Keratinocyte (primary cell): ENCODE data around the gene VPS26A. TPM values are rescaled to one million over a fixed set of nuclear protein-coding genes. Genes with fewer than 3 reads are reported as not detected.

Source experiments
- DNase-seq: peaks from one replicate; pipeline ENCODE4 v3.0.0-alpha.2; 2011; ENCODE audit warnings: low read depth, missing footprints, low spot score
- FAIRE-seq: peaks from 2 replicates; lab custom pipeline; 2011; peaks lifted over from hg19 to GRCh38; lab: Jason Lieb, UNC
- H2AFZ ChIP-seq: 2 replicates; pipeline ENCODE4 v1.6.0; 2012; ENCODE audit warnings: low read length, control low read depth, inconsistent platforms; ENCODE audit not compliant: control insufficient read depth
- H3K27ac ChIP-seq: 2 replicates; pipeline ENCODE4 v1.5.1; 2011; ENCODE audit warnings: low read length; ENCODE audit not compliant: control insufficient read depth, insufficient read depth
- H3K27me3 ChIP-seq: 3 replicates; pipeline ENCODE4 v1.6.0; 2011; ENCODE audit warnings: low read length; ENCODE audit not compliant: control insufficient read depth, insufficient read depth; ENCODE audit errors: extremely low read depth
- H3K36me3 ChIP-seq, 2 experiments: 2 replicates in 1 of 2; 3 replicates in 1 of 2; pipeline ENCODE4 v1.5.1; 2011; ENCODE audit warnings: low read length in 2 of 2, mild to moderate bottlenecking in 1 of 2; ENCODE audit not compliant: control insufficient read depth in 2 of 2, insufficient read depth in 2 of 2; ENCODE audit errors: extremely low read depth in 1 of 2
- H3K4me1 ChIP-seq: 3 replicates; pipeline ENCODE4 v1.5.1; 2011; ENCODE audit warnings: low read length; ENCODE audit not compliant: control insufficient read depth, insufficient read depth; ENCODE audit errors: extremely low read depth
- H3K4me2 ChIP-seq: 3 replicates; pipeline ENCODE4 v1.6.0; 2011; ENCODE audit warnings: low read depth, low read length; ENCODE audit not compliant: control insufficient read depth, insufficient read depth; ENCODE audit errors: extremely low read depth
- H3K4me3 ChIP-seq, 3 experiments: fragments of 200-600 bp in 1 of 3; sonication (generic) in 1 of 3; 2 replicates in 2 of 3; 3 replicates in 1 of 3; pipeline ENCODE4 v1.5.1; 2011 to 2016; ENCODE audit warnings: low read length in 3 of 3, mild to moderate bottlenecking in 3 of 3, control low read depth in 2 of 3, inconsistent platforms in 1 of 3, low read depth in 1 of 3, mixed read lengths in 1 of 3, mixed run types in 1 of 3, moderate library complexity in 1 of 3; ENCODE audit not compliant: control insufficient read depth in 2 of 3, insufficient read depth in 2 of 3; ENCODE audit errors: extremely low read depth in 1 of 3
- H3K79me2 ChIP-seq: 2 replicates; pipeline ENCODE4 v1.6.0; 2012; ENCODE audit warnings: low read length; ENCODE audit not compliant: control insufficient read depth, insufficient read depth
- H3K9ac ChIP-seq: 3 replicates; pipeline ENCODE4 v1.6.0; 2011; ENCODE audit warnings: low read length; ENCODE audit not compliant: control insufficient read depth, insufficient read depth; ENCODE audit errors: extremely low read depth
- H3K9me1 ChIP-seq: 3 replicates; pipeline ENCODE4 v1.6.0; 2011; ENCODE audit warnings: low read length; ENCODE audit not compliant: control insufficient read depth, insufficient read depth; ENCODE audit errors: extremely low read depth
- H3K9me3 ChIP-seq: 2 replicates; pipeline ENCODE4 v1.5.1; 2012; ENCODE audit warnings: low read depth, low read length; ENCODE audit not compliant: control insufficient read depth
- H4K20me1 ChIP-seq: 3 replicates; pipeline ENCODE4 v1.6.0; 2011; ENCODE audit warnings: low read length; ENCODE audit not compliant: control insufficient read depth, insufficient read depth; ENCODE audit errors: extremely low read depth
- EZH2 ChIP-seq: IDR thresholded peaks from one replicate; pipeline ENCODE4 v1.6.1; 2012; ENCODE audit warnings: inconsistent platforms, mild to moderate bottlenecking, low read length, moderate library complexity
- dilution Hi-C: fragments of 300-500 bp; cut with MboI; formaldehyde crosslinking; loops from one replicate; pipeline ENCODE4 v1.7.0; 2020; ENCODE audit warnings: low sequenced_read_pairs; ENCODE audit not compliant: extremely low pct_ligation_motif_present
- polyA plus RNA-seq, 5 experiments: library from polyadenylated mRNA; depleted of rRNA in 3 of 5; stranded (reverse) in 3 of 5; stranded (forward) in 1 of 5; unstranded in 1 of 5; fragments of >200 nt; gene quantifications; 1 replicate in 1 of 5; 2 replicates in 3 of 5; 3 replicates in 1 of 5; pipeline versions ENCODE4 v1.2.1 to v1.2.3, GENCODE V29; 2011 to 2012; ENCODE audit warnings: missing spikeins in 2 of 5, low read depth in 1 of 5, low replicate concordance in 1 of 5
- TF ChIP-seq, protein P1 (sequence below), 3 experiments: IDR thresholded peaks in 1 of 3; conservative IDR thresholded peaks in 1 of 3; optimal IDR thresholded peaks in 1 of 3; 2 replicates in 2 of 3; 3 replicates in 1 of 3; pipeline versions ENCODE3 to v1.5.1; 2011; ENCODE audit warnings: low read length in 3 of 3, mild to moderate bottlenecking in 3 of 3, moderate library complexity in 2 of 3, control low read depth in 1 of 3, inconsistent platforms in 1 of 3; ENCODE audit not compliant: insufficient read depth in 2 of 3; ENCODE audit errors: extremely low read depth in 1 of 3

Gene VPS26A
- polyA plus RNA-seq, 1 donor (not counting 4 experiments of a cell fraction or from before 2014, with no cell fraction given): 64.3 TPM

DNA sequence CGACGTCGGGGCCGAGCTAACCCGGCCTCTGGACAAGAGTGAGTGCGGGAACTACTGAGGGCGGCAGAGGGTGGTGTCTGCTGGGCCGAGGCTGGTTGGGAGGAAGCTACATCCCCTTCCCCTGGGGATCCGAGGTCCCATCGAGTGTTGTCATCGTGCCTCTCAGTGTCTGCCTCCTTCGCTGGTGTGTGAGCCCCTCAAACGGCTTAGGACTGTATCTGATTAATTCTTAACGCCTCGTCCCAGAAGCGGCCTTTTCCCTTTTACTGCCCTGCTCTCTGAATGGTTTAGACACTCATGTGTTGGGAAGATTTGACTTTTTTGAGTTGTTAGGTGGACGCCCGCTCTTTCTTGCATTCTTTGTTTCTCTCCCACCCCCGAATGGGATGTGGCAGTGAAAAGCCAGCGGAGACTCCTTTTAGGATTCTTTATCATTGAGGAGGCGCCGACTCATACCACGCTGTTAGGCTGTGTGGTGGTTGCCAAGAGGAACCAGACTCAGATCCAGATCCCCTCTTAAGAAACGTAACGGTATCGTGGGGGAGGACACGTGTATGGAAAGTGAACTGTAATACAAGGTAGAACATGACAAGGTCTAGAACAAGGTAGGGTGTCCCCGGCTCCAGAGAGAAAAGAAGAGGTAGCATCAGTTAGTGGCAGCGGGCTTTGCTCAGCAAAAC is 56.7 kb downstream of the VPS26A start:
- TF ChIP-seq, protein P1, sequence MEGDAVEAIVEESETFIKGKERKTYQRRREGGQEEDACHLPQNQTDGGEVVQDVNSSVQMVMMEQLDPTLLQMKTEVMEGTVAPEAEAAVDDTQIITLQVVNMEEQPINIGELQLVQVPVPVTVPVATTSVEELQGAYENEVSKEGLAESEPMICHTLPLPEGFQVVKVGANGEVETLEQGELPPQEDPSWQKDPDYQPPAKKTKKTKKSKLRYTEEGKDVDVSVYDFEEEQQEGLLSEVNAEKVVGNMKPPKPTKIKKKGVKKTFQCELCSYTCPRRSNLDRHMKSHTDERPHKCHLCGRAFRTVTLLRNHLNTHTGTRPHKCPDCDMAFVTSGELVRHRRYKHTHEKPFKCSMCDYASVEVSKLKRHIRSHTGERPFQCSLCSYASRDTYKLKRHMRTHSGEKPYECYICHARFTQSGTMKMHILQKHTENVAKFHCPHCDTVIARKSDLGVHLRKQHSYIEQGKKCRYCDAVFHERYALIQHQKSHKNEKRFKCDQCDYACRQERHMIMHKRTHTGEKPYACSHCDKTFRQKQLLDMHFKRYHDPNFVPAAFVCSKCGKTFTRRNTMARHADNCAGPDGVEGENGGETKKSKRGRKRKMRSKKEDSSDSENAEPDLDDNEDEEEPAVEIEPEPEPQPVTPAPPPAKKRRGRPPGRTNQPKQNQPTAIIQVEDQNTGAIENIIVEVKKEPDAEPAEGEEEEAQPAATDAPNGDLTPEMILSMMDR (optimal IDR thresholded peaks at IDR 0.05 in 1 of 3, IDR thresholded peaks at IDR 0.05 in 1 of 3, conservative IDR thresholded peaks at IDR 0.05 in 1 of 3; ENCODE audit: extremely low read depth in 1 of 3, insufficient read depth in 2 of 3, low read length in 3 of 3): no peak
- TF ChIP-seq EZH2: no peak
- H4K20me1 ChIP-seq: no peaks in the 10 kb centered on the region
- H3K9ac ChIP-seq: peak overlapping the region; percentile 100
- peaks cover 2 to 8% of the 10 kb centered on the region in 2 experiments for H3K36me3 ChIP-seq
- H3K27me3 ChIP-seq: no peaks in the 10 kb centered on the region
- peaks cover 9% of the 10 kb centered on the region for H3K4me1 ChIP-seq
- peaks cover 53% of the 10 kb centered on the region for H3K79me2 ChIP-seq
- no peak for FAIRE-seq
- DNase-seq: no peak
- dilution Hi-C loops: no loop called here
- H3K9me1 ChIP-seq: no peaks in the 10 kb centered on the region
- peak overlapping the region; percentile 99 for H3K27ac ChIP-seq
- H3K9me3 ChIP-seq: no peaks in the 10 kb centered on the region
- H3K4me3 ChIP-seq: peak overlapping the region; percentile 68 to 100 (median 94)
- H3K4me2 ChIP-seq: peak overlapping the region; percentile 99
- peak overlapping the region; percentile 85 for H2AFZ ChIP-seq

DNA sequence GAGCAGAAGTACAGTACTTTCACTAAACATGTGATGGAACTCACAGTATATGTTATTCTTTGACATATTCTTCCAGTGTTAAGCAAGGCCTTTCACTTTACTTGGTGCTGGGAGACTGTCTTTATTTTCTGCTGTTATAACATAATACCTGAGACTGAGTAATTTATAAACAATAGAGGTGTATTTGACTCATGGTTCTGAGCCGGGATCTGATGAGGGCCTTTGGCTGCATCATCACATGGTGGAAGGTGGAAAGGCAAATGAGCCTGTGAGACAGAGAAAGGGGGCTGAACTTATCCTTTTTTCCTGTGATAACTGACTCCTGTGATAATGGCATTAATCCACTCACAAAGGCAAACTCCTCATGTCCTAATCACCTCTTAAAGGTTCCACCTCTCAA is 57.5 kb downstream of the VPS26A start:
- peak overlapping the region; percentile 99 for H3K4me2 ChIP-seq
- H3K4me1 ChIP-seq: peaks cover 9% of the 10 kb centered on the region
- no peaks in the 10 kb centered on the region for H3K27me3 ChIP-seq
- H3K27ac ChIP-seq: peak overlapping the region; percentile 99
- H3K9me3 ChIP-seq: no peaks in the 10 kb centered on the region
- H3K36me3 ChIP-seq: peaks cover 7 to 12% of the 10 kb centered on the region in 2 experiments
- TF ChIP-seq, protein P1 (optimal IDR thresholded peaks at IDR 0.05 in 1 of 3, IDR thresholded peaks at IDR 0.05 in 1 of 3, conservative IDR thresholded peaks at IDR 0.05 in 1 of 3; ENCODE audit: extremely low read depth in 1 of 3, insufficient read depth in 2 of 3, low read length in 3 of 3): no peak
- TF ChIP-seq EZH2: no peak
- no peak overlapping the region for H2AFZ ChIP-seq
- no peak for DNase-seq
- dilution Hi-C loops: no loop called here
- peak overlapping the region; percentile 68 to 100 (median 94) for H3K4me3 ChIP-seq
- H4K20me1 ChIP-seq: no peaks in the 10 kb centered on the region
- no peak for FAIRE-seq
- peaks cover 55% of the 10 kb centered on the region for H3K79me2 ChIP-seq
- no peaks in the 10 kb centered on the region for H3K9me1 ChIP-seq
- peak overlapping the region; percentile 100 for H3K9ac ChIP-seq
